Thoracic aorta (tissue), 2 donors: ENCODE data around the gene LRPAP1. TPM values are rescaled to one million over a fixed set of nuclear protein-coding genes. Genes with fewer than 3 reads are reported as not detected.

Source experiments
- ATAC-seq: fragments of 150-250 bp; one replicate; pipeline ENCODE4 v1.8.0; 2017; ENCODE audit warnings: low read depth; ENCODE audit not compliant: insufficient number of reproducible peaks, low FRiP score
- DNase-seq: peaks from one replicate; pipeline ENCODE4 v3.0.0-alpha.2; 2020; ENCODE audit warnings: low spot score
- H3K27ac ChIP-seq, 2 donors: fragments of 200-600 bp; sonication (generic); 1 replicate in 1 of 2; 2 replicates in 1 of 2; pipeline ENCODE4 v1.5.1; 2016; ENCODE audit warnings: mild to moderate bottlenecking in 2 of 2, moderate library complexity in 2 of 2
- H3K27me3 ChIP-seq: fragments of 200-600 bp; sonication (generic); replicated peaks from 2 replicates; pipeline ENCODE4 v1.6.0; 2016; ENCODE audit warnings: mild to moderate bottlenecking; ENCODE audit not compliant: insufficient read depth
- H3K36me3 ChIP-seq: fragments of 200-600 bp; sonication (generic); one replicate; pipeline ENCODE4 v1.5.1; 2016
- H3K4me1 ChIP-seq, 2 donors: fragments of 200-600 bp; sonication (generic); 1 replicate in 1 of 2; 2 replicates in 1 of 2; pipeline versions ENCODE4 v1.5.1 to v1.6.0; 2016; ENCODE audit warnings: low read depth in 2 of 2, mild to moderate bottlenecking in 1 of 2; ENCODE audit not compliant: control insufficient read depth in 1 of 2
- H3K4me3 ChIP-seq: fragments of 200-600 bp; sonication (generic); 2 replicates; pipeline ENCODE4 v1.5.1; 2016; ENCODE audit warnings: mild to moderate bottlenecking
- H3K9me3 ChIP-seq: fragments of 200-600 bp; sonication (generic); 2 replicates; pipeline ENCODE4 v1.5.1; 2016
- CTCF ChIP-seq: fragments of 200-600 bp; sonication (generic); IDR thresholded peaks from one replicate; pipeline ENCODE4 v1.5.1; 2019; ENCODE audit warnings: antibody characterized with exemption
- total RNA-seq, 2 donors: library from RNA; depleted of rRNA; stranded (reverse); fragments of >200 nt; gene quantifications; one replicate each; pipeline versions ENCODE4 v1.1.0 to v1.2.3, GENCODE V29; 2016

Gene LRPAP1
- total RNA-seq, 2 donors from 2014 or later, result 155 to 263 TPM

- Histone ChIP-seq H3K4me3 (no peak overlapping the region), H3K27ac (no peak overlapping the region), H3K4me1 (no peaks in the 10 kb centered on the region), H3K27me3 (no peaks in the 10 kb centered on the region), H3K36me3 (peaks cover 69% of the 10 kb centered on the region), H3K9me3 (no peaks in the 10 kb centered on the region)
- no peak for ATAC-seq
- no peak for DNase-seq
- no peak for TF ChIP-seq CTCF
These were observed 21.7 kb downstream of the LRPAP1 start for GRCh38 chr4:3510481-3510880.

GRCh38 chr4:3508542-3508941, 23.7 kb downstream of the LRPAP1 start:
- no peaks in the 10 kb centered on the region for H3K27me3 ChIP-seq
- H3K36me3 ChIP-seq, result peaks cover 59% of the 10 kb centered on the region
- H3K4me1 ChIP-seq, result no peaks in the 10 kb centered on the region
- DNase-seq (no peak), ATAC-seq (no peak)
- TF ChIP-seq CTCF, result no peak
- no peak overlapping the region for H3K27ac ChIP-seq
- H3K4me3 ChIP-seq, result no peak overlapping the region
- H3K9me3 ChIP-seq, result no peaks in the 10 kb centered on the region

- H3K36me3 ChIP-seq, result peaks cover 41% of the 10 kb centered on the region
- no peak overlapping the region for H3K27ac ChIP-seq
- ATAC-seq (no peak), DNase-seq (no peak)
- H3K4me3 ChIP-seq, result no peak overlapping the region
- no peaks in the 10 kb centered on the region for H3K9me3 ChIP-seq
- no peaks in the 10 kb centered on the region for H3K4me1 ChIP-seq
- no peak for TF ChIP-seq CTCF
- no peaks in the 10 kb centered on the region for H3K27me3 ChIP-seq
These were observed 27.0 kb downstream of the LRPAP1 start for GRCh38 chr4:3505231-3505630.

- H3K4me3 ChIP-seq, result no peak overlapping the region
- ATAC-seq, result no peak
- no peak overlapping the region for H3K27ac ChIP-seq
- no peaks in the 10 kb centered on the region for H3K4me1 ChIP-seq
- peaks cover 28% of the 10 kb centered on the region for H3K36me3 ChIP-seq
- no peaks in the 10 kb centered on the region for H3K9me3 ChIP-seq
- DNase-seq, result no peak
- TF ChIP-seq CTCF, result no peak
- H3K27me3 ChIP-seq, result no peaks in the 10 kb centered on the region
These were observed 29.0 kb downstream of the LRPAP1 start for GRCh38 chr4:3502941-3503936.

- H3K4me3 ChIP-seq, result no peak overlapping the region
- no peaks in the 10 kb centered on the region for H3K27me3 ChIP-seq
- no peak overlapping the region for H3K27ac ChIP-seq
- peaks cover 19% of the 10 kb centered on the region for H3K36me3 ChIP-seq
- no peaks in the 10 kb centered on the region for H3K9me3 ChIP-seq
- no peak for TF ChIP-seq CTCF
- ATAC-seq, result no peak
- no peak for DNase-seq
- H3K4me1 ChIP-seq, result no peaks in the 10 kb centered on the region
These were observed 30.3 kb downstream of the LRPAP1 start for GRCh38 chr4:3501825-3502425.
